GM12878 (cell line): ENCODE measurements around the gene BCL11A.

ENCODE experiments used
- CREB1 ChIP-seq: IDR thresholded peaks from 2 replicates; pipeline ENCODE4 v1.6.1; 2012; ENCODE audit warnings: low read depth, mild to moderate bottlenecking, inconsistent platforms
- E2F8 ChIP-seq: fragments of 450-650 bp; IDR thresholded peaks from 2 replicates; pipeline ENCODE4 v1.6.1; 2018; ENCODE audit warnings: mild to moderate bottlenecking, low read depth, moderate library complexity; ENCODE audit not compliant: partially characterized antibody
- NFIC ChIP-seq: IDR thresholded peaks from 2 replicates; pipeline ENCODE4 v1.6.1; 2012; ENCODE audit warnings: low read depth, mild to moderate bottlenecking, inconsistent platforms, low read length, moderate library complexity
- SMC3 ChIP-seq: IDR thresholded peaks from 2 replicates; pipeline ENCODE4 v1.6.1; 2011; ENCODE audit warnings: low read length, improper control_type of control experiment, borderline replicate concordance

DNA sequence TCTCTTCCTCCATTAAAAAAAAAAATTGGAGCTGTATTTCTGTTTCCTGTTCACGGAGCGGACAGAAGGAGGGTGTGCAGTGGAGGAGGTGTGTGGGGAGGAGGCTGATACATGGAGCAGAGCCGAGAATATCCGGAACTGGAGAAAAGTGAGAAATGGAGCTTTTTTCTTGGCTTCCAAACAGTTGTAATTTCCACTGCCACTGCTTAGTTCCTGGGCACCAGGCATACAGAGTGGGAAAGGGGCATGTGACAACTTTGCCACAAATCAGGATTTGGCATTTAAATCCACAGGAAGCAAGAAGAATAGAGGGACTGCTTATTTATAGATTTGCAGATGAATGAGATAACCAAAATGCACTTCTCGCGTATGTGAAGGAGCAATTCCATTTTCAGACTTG, 71.2 kb downstream of the BCL11A start:
- TF ChIP-seq NFIC (no peak), CREB1 (no peak), E2F8 (no peak), SMC3 (no peak)
